ENCODE measurements around the gene PAPPA2.
"Not testable (repeated sequence)": the region's sequence is repeated elsewhere in the genome, so short reads cannot be mapped to it uniquely, and the experiment has no call there.

The PAPPA2 gene, protein sequence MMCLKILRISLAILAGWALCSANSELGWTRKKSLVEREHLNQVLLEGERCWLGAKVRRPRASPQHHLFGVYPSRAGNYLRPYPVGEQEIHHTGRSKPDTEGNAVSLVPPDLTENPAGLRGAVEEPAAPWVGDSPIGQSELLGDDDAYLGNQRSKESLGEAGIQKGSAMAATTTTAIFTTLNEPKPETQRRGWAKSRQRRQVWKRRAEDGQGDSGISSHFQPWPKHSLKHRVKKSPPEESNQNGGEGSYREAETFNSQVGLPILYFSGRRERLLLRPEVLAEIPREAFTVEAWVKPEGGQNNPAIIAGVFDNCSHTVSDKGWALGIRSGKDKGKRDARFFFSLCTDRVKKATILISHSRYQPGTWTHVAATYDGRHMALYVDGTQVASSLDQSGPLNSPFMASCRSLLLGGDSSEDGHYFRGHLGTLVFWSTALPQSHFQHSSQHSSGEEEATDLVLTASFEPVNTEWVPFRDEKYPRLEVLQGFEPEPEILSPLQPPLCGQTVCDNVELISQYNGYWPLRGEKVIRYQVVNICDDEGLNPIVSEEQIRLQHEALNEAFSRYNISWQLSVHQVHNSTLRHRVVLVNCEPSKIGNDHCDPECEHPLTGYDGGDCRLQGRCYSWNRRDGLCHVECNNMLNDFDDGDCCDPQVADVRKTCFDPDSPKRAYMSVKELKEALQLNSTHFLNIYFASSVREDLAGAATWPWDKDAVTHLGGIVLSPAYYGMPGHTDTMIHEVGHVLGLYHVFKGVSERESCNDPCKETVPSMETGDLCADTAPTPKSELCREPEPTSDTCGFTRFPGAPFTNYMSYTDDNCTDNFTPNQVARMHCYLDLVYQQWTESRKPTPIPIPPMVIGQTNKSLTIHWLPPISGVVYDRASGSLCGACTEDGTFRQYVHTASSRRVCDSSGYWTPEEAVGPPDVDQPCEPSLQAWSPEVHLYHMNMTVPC (N-terminal part only)
- 0 to 0.67 (median 0.11) reads per million in 9 experiments for total RNA-seq

DNA sequence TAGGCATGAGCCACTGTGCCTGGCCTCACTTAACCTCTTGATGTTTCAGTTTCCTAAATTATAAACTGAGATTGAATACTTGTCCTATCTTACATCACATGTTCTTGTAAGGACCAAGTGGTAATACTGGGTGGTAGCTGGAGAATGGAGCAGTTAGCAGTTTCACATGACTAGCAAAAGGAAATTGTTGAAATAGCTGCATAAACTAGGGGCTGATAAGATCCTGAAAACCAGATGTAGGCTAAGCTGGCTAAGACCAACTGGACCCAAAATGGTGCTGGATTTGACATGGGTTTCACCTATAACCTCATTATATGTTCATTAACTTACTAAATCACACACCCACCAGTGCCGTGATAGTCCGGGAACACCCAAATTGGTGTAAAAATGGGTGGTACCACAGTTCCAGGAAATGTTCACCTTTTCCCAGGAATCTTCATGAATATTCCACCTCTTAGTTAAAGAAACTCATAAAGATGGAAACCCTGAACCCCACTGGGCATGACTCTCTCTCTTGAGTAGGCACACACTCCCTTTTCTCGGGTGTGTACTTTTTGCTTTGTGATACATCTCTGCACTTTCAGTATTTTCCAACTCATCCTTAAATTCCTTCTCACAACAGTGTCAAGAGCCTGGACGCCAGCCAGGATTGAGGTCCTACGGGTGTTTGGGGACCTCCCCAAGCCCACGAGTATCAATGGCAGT, at the start of gene PAPPA2:
Gene PAPPA2, plus strand, starts transcription at position 502 of the 705 bp plus-strand sequence. CDS start 93,148 bp downstream, outside the sequence.
- ATAC-seq (replicated peaks) (no peak), DNase-seq (no peak)
- Mint-ChIP-seq H3K36me3 (ENCODE audit: insufficient read depth) (no peaks in the 10 kb centered on the region), H3K9me3 (peaks cover 0 to 4% of the 10 kb centered on the region in 2 donors), H3K4me1 (ENCODE audit: low read depth in 2 of 2) (no peaks in the 10 kb centered on the region), H3K27ac (no peak within 1 kb of the TSS), H3K27me3 (peaks cover under 1 to 9% of the 10 kb centered on the region in 2 donors), H3K4me3 (no peak within 1 kb of the TSS)

DNA sequence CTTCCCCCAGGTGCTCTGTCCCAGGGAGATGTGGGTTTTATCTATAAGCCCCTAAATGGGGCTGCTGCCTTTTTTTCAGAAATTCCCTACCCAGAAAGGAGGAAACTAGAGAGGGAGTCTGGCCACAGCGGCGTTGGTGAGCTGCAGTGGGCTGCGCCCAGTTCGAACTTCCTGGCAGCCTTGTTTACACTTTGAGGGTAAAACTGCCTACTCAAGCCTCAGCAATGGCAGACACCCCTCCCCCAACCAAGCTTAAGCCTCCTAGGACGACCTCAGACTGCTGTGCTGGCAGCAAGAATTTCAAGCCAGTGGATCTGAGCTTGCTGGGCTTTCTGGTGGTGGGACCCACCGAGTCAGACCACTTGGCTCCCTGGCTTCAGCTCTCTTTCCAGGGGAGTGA, 46.2 kb upstream of the PAPPA2 start:
- peaks cover 0 to 20% of the 10 kb centered on the region in 2 donors for H3K27me3 Mint-ChIP-seq
- no peaks in the 10 kb centered on the region for H3K36me3 Mint-ChIP-seq (ENCODE audit: insufficient read depth)
- peaks cover 0 to 5% of the 10 kb centered on the region in 2 donors for H3K9me3 Mint-ChIP-seq
- ATAC-seq (replicated peaks): no peak
- no peak for DNase-seq
- no peak overlapping the region for H3K4me3 Mint-ChIP-seq
- H3K27ac Mint-ChIP-seq: no peak overlapping the region
- no peaks in the 10 kb centered on the region for H3K4me1 Mint-ChIP-seq (ENCODE audit: low read depth in 2 of 2)

DNA sequence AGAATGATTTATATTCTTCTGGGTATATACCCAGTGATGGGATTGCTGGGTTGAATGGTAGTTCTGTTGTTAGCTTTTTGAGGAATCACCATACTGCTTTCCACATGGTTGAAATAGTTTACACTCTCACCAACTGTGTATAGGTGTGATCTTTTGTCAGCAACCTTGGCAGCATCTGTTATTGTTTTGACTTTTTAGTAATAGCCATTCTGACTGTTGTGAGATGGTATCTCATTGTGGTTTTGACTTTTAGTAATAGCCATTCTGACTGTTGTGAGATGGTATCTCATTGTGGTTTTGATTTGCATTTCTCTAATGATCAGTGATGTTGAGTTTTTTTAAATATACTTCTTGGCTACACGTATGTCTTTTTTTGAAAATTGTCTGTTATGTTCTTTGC, 43.4 kb upstream of the PAPPA2 start:
- not testable (repeated sequence) for H3K9me3 Mint-ChIP-seq; H3K36me3 Mint-ChIP-seq (ENCODE audit: insufficient read depth); H3K27ac Mint-ChIP-seq; H3K4me1 Mint-ChIP-seq (ENCODE audit: low read depth in 2 of 2); ATAC-seq (replicated peaks); DNase-seq; H3K4me3 Mint-ChIP-seq
- peaks cover 9 to 17% of the 10 kb centered on the region in 2 donors for H3K27me3 Mint-ChIP-seq

DNA sequence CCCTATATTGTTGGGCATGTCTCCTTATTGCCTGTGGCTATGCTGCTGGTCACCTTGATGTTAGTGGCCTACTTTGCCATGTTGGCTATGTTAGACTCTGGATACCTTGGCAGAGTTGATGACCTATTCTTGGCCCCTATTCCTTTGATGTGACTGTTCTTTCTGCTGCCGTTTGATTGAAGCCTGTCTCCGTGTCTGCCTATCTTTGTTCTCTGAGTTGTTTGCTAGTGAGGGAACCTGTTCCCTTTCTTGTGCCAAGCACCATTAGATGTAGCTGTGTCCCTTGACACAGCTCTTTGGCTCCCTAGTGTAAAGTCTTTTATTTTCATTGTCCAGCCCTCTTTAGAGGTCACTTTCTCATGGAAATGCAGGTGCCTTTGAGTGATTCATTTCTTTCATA, 28.7 kb upstream of the PAPPA2 start:
- H3K27ac Mint-ChIP-seq: no peak overlapping the region
- no peaks in the 10 kb centered on the region for H3K4me1 Mint-ChIP-seq (ENCODE audit: low read depth in 2 of 2)
- no peak overlapping the region for H3K4me3 Mint-ChIP-seq
- ATAC-seq (replicated peaks): no peak
- no peaks in the 10 kb centered on the region for H3K36me3 Mint-ChIP-seq (ENCODE audit: insufficient read depth)
- no peaks in the 10 kb centered on the region for H3K9me3 Mint-ChIP-seq
- no peak for DNase-seq
- no peaks in the 10 kb centered on the region for H3K27me3 Mint-ChIP-seq

DNA sequence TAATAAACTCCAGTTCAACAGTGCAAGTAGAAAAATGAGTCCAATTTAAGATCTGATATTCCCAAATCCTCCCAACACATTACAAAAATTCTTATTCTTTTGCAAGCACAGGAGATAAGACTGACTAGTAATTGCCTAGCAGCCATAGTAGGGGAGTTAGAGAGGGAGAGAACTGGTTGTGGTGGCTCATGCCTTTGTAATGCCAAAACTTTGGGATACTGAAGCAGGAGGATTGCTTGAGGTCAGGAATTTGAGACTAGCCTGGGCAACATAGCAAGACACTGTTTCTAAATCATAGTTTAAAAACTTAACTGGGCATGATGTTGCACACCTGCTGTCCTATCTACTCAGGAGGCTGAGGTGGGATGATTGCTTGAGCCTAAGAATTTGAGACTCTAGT, 26.7 kb upstream of the PAPPA2 start:
- Mint-ChIP-seq H3K27me3 (no peaks in the 10 kb centered on the region), H3K4me3 (no peak overlapping the region), H3K9me3 (peaks cover 0 to 2% of the 10 kb centered on the region in 2 donors), H3K4me1 (ENCODE audit: low read depth in 2 of 2) (no peaks in the 10 kb centered on the region), H3K27ac (no peak overlapping the region), H3K36me3 (ENCODE audit: insufficient read depth) (no peaks in the 10 kb centered on the region)
- ATAC-seq (replicated peaks): no peak
- DNase-seq: no peak

DNA sequence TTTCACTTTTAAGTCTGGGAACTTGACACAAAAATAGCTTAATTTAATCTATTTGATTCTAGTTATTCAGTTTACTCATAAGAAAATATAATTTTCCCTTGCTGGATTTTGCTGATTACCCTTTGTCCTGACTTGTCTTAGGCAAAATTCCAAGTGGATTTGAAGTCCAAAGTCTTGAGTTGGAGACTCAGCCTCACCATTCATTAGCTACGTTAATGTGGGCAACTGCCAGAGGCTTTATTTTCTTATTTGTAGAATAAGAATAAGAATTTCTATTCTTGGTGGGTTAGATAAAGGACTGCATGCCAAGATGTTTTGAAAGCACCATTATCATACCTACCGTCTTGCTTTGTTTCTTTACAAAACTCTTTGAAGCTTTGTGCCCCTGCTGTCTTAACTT, 22.8 kb upstream of the PAPPA2 start:
- no peaks in the 10 kb centered on the region for H3K36me3 Mint-ChIP-seq (ENCODE audit: insufficient read depth)
- no peak overlapping the region for H3K4me3 Mint-ChIP-seq
- DNase-seq (no peak), ATAC-seq (replicated peaks) (no peak)
- H3K27ac Mint-ChIP-seq: no peak overlapping the region
- H3K4me1 Mint-ChIP-seq (ENCODE audit: low read depth in 2 of 2): no peaks in the 10 kb centered on the region
- peaks cover 0 to 4% of the 10 kb centered on the region in 2 donors for H3K9me3 Mint-ChIP-seq
- H3K27me3 Mint-ChIP-seq: no peaks in the 10 kb centered on the region

DNA sequence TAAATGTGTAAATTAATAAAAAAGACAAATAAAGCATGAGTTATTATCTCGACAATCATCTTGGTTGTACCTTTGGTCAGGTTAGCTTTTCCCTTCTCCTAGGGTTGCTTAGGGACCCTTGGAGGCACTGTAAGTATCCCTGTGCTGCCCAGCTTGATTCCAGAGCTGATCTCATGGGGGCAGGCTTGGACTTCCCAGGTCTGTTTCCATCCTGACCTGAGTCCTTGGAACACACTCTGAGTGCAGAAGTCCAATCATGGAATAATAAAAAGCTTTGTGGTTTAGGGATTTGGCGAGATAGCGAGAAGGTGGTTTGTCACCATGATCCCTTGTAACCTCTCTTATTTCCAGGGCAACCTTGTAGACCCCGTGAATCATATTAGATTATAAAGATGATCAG, 18.7 kb upstream of the PAPPA2 start:
- Mint-ChIP-seq H3K4me1 (ENCODE audit: low read depth in 2 of 2) (no peaks in the 10 kb centered on the region), H3K9me3 (peaks cover 0 to 4% of the 10 kb centered on the region in 2 donors), H3K4me3 (no peak overlapping the region), H3K27me3 (peaks cover 0 to 6% of the 10 kb centered on the region in 2 donors), H3K36me3 (ENCODE audit: insufficient read depth) (no peaks in the 10 kb centered on the region), H3K27ac (no peak overlapping the region)
- DNase-seq (no peak), ATAC-seq (replicated peaks) (no peak)

DNA sequence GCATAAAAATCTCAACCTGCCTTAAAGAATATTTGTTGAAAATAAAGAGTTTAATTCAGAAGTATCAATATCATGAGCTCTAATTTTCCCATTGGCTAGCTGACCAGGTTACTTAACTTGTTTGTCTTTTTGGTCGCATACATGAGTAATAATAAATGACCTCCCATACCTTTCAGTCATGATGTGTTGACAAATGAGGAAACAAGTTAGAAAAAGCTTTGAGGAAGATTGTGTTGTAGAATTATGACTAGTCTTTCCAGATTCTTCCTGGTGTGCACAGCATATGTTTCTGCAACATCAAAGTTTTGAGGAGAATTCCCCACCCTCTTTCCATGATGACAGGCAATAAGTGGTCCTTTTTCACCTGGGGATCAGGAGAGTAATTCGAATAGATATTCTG, 17.6 kb upstream of the PAPPA2 start:
- no peak overlapping the region for H3K4me3 Mint-ChIP-seq
- DNase-seq (no peak), ATAC-seq (replicated peaks) (no peak)
- no peaks in the 10 kb centered on the region for H3K36me3 Mint-ChIP-seq (ENCODE audit: insufficient read depth)
- H3K27me3 Mint-ChIP-seq: peaks cover 0 to 6% of the 10 kb centered on the region in 2 donors
- H3K4me1 Mint-ChIP-seq (ENCODE audit: low read depth in 2 of 2): no peaks in the 10 kb centered on the region
- peaks cover 0 to 4% of the 10 kb centered on the region in 2 donors for H3K9me3 Mint-ChIP-seq
- H3K27ac Mint-ChIP-seq: no peak overlapping the region

DNA sequence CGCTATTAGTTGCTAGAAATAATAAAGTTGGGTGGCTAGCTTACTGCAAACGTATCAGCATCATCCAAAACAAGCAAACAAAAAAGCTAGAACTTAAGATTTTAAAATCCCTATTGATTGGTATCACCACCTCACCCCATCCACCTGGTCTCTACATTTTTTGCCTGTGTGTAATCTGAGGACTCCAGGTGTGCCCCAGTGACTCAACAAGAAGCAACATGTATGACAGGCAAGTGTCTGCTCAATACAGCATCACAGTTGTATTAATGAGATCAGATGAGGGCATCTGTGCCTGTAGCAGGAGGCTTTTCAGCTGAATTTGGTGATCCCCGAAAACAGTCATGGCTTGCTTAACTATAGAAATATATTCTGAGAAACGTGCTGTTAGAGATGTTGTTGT, 14.6 kb upstream of the PAPPA2 start:
- no peak for DNase-seq
- Mint-ChIP-seq H3K27ac (no peak overlapping the region), H3K9me3 (peaks cover 0 to 2% of the 10 kb centered on the region in 2 donors), H3K4me1 (ENCODE audit: low read depth in 2 of 2) (no peaks in the 10 kb centered on the region), H3K4me3 (no peak overlapping the region), H3K36me3 (ENCODE audit: insufficient read depth) (no peaks in the 10 kb centered on the region), H3K27me3 (peaks cover 0 to 6% of the 10 kb centered on the region in 2 donors)
- no peak for ATAC-seq (replicated peaks)

DNA sequence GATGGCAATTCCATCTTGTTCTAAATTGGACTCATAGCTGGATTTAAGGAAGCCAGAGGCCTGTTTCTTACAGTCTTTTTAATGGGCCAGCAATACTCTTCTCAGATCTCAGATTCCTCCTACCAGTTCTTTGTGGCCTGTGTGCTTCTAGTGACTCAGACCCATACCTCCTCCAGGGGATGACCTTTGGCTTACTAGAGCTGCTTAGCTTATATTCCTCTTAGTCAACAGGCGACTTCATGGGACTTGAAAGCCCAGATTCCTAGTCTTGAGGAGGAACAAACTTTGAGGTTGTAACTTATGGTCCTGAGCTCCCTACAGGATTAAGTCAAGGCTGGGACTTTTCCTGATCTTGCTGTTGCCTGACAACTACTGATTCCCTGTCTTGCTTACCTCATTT, 12.4 kb upstream of the PAPPA2 start:
- Mint-ChIP-seq H3K36me3 (ENCODE audit: insufficient read depth) (no peaks in the 10 kb centered on the region), H3K27me3 (peaks cover 0 to 10% of the 10 kb centered on the region in 2 donors), H3K4me1 (ENCODE audit: low read depth in 2 of 2) (no peaks in the 10 kb centered on the region), H3K27ac (no peak overlapping the region), H3K9me3 (peaks cover 0 to 5% of the 10 kb centered on the region in 2 donors), H3K4me3 (no peak overlapping the region)
- DNase-seq (no peak), ATAC-seq (replicated peaks) (no peak)

DNA sequence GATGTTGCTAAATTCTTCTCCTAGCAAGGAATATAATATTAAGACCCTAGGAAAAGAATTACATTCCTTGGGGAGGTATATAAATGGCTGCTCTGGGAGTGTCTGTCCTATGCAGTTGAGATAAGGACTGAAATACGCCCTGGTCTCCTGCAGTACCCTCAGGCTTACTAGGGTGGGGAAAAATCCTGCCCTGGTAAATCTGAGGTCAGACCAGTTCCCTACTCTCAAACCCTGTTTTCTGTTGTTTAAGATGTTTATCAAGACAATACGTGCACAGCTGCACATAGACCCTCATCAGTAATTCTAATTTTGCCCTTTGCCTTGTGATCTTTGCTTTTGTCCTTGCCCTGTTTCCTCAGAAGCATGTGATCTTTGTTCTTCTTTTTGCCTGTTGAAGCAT, 11.2 kb upstream of the PAPPA2 start:
- not testable (repeated sequence) for ATAC-seq (replicated peaks); DNase-seq; H3K4me3 Mint-ChIP-seq; H3K27me3 Mint-ChIP-seq; H3K27ac Mint-ChIP-seq; H3K4me1 Mint-ChIP-seq (ENCODE audit: low read depth in 2 of 2); H3K9me3 Mint-ChIP-seq; H3K36me3 Mint-ChIP-seq (ENCODE audit: insufficient read depth)

DNA sequence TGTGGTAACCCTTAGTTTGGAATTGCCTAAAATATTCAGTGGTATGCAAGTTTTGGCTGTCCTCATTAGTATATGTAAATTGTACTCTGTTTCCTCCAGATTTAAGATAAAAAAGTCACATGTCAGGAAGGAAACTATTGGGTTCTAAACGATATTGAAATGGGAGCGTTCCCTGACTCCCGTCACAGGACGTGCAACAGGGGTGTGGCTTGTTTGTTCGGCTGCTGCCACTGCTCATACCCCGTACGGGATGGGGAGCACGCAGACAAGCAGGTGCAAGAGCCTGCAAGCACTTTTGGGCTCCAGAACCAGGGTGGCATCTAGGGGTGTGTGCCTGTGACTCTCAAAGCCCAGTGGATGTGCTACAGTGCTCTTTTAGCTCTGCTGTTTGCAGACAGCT, 6.2 kb upstream of the PAPPA2 start:
- Mint-ChIP-seq H3K27me3 (peaks cover 5 to 11% of the 10 kb centered on the region in 2 donors), H3K4me3 (no peak overlapping the region), H3K9me3 (peaks cover 0 to 7% of the 10 kb centered on the region in 2 donors), H3K4me1 (ENCODE audit: low read depth in 2 of 2) (no peaks in the 10 kb centered on the region), H3K36me3 (ENCODE audit: insufficient read depth) (no peaks in the 10 kb centered on the region), H3K27ac (no peak overlapping the region)
- no peak for ATAC-seq (replicated peaks)
- DNase-seq: no peak
